Measurements from ENCODE around the gene CDC42SE2. TPM values are rescaled to one million over a fixed set of nuclear protein-coding genes. Genes with fewer than 3 reads are reported as not detected.
"Not testable (repeated sequence)": the region's sequence is repeated elsewhere in the genome, so short reads cannot be mapped to it uniquely, and the experiment has no call there.

Gene CDC42SE2
- polyA plus RNA-seq, 4 donors: 36.0 to 60.3 (median 55.0) TPM

DNA sequence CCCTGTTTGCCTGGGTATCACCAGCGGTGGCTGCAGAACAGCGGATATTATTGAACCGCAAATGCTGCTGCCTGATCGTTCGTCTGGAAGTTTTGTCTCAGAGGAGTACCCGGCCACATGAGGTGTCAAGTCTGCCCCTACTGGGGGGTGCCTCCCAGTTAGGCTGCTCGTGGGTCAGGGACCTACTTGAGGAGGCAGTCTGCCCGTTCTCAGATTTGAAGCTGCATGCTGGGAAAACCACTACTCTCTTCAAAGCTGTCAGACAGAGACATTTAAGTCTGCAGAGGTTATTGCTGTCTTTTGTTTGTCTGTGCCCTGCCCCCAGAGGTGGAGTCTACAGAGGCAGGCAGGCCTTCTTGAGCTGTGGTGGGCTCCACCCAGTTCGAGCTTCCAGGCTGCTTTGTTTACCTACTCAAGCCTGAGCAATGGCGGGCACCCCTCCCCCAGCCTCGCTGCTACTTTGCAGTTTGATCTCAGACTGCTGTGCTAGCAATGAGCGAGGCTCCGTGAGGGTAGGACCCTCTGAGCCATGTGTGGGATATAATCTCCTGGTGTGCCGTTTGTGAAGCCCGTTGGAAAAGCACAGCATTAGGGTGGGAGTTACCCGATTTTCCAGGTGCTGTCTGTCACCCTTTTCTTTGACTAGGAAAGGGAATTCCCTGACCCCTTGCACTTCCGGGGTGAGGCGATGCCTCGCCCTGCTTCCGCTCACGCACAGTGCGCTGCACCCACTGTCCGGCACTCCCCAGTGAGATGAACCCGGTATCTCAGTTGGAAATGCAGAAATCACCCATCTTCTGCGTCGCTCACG lies 73.6 kb downstream of the CDC42SE2 start:
- DNase-seq; H3K36me3 ChIP-seq (ENCODE audit: control insufficient read depth in 3 of 3, insufficient read depth in 2 of 3, low read depth in 1 of 3, low read length in 3 of 3); H3K27ac ChIP-seq (ENCODE audit: low read depth in 1 of 3, low read length in 2 of 3); H3K4me3 ChIP-seq (ENCODE audit: low read depth in 1 of 3, low read length in 3 of 3); H3K4me1 ChIP-seq (ENCODE audit: control insufficient read depth in 3 of 3, insufficient read depth in 2 of 3, low read depth in 1 of 3, low read length in 2 of 3); H3K27me3 ChIP-seq (ENCODE audit: control insufficient read depth in 3 of 3, insufficient read depth in 3 of 3, low read length in 3 of 3); FAIRE-seq: not testable (repeated sequence)
- H3K9me3 ChIP-seq (ENCODE audit: control insufficient read depth in 2 of 2, insufficient read depth in 1 of 2, low read depth in 1 of 2, low read length in 1 of 2): peaks cover 0 to 34% of the 10 kb centered on the region in 2 donors
- WGBS, 3 donors: 90 to 97% (median 94%) methylated on average over 26 to 27 of the region's 27 CpGs

DNA sequence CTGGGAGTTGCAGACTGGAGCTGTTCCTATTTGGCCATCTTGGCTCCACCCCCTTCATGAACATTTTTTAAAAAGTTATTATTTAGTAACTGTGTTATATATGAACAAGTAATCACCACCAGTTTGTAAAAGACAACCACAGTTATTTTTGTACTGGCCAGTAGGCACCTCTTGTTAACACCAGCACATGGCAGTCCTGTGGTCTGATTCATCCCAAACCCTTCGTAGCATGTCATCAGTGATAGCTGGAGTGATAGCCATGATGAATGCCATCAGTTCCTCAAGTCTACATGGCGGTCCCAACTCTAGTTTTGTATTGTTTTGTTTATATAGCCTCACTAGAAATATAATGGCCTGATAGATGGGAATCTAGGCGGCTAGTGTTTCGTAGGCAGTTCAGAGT lies 74.2 kb downstream of the CDC42SE2 start:
- Histone ChIP-seq H3K27ac (ENCODE audit: low read depth in 1 of 3, low read length in 2 of 3) (no peak overlapping the region), H3K36me3 (ENCODE audit: control insufficient read depth in 3 of 3, insufficient read depth in 2 of 3, low read depth in 1 of 3, low read length in 3 of 3) (peaks cover 0 to 8% (median 0%) of the 10 kb centered on the region in 3 donors), H3K27me3 (ENCODE audit: control insufficient read depth in 3 of 3, insufficient read depth in 3 of 3, low read length in 3 of 3) (no peaks in the 10 kb centered on the region), H3K9me3 (ENCODE audit: control insufficient read depth in 2 of 2, insufficient read depth in 1 of 2, low read depth in 1 of 2, low read length in 1 of 2) (peaks cover 0 to 37% of the 10 kb centered on the region in 2 donors), H3K4me3 (ENCODE audit: low read depth in 1 of 3, low read length in 3 of 3) (no peak overlapping the region), H3K4me1 (ENCODE audit: control insufficient read depth in 3 of 3, insufficient read depth in 2 of 3, low read depth in 1 of 3, low read length in 2 of 3) (no peaks in the 10 kb centered on the region)
- no peak for DNase-seq
- WGBS, 3 donors: 97 to 99% (median 99%) methylated on average over 4 of the region's 4 CpGs
- no peak for FAIRE-seq

GRCh38 chr5:131344288-131344687 lies 80.4 kb downstream of the CDC42SE2 start:
- not testable (repeated sequence) for H3K27ac ChIP-seq (ENCODE audit: low read depth in 1 of 3, low read length in 2 of 3); H3K4me1 ChIP-seq (ENCODE audit: control insufficient read depth in 3 of 3, insufficient read depth in 2 of 3, low read depth in 1 of 3, low read length in 2 of 3); H3K4me3 ChIP-seq (ENCODE audit: low read depth in 1 of 3, low read length in 3 of 3); H3K36me3 ChIP-seq (ENCODE audit: control insufficient read depth in 3 of 3, insufficient read depth in 2 of 3, low read depth in 1 of 3, low read length in 3 of 3); FAIRE-seq; H3K27me3 ChIP-seq (ENCODE audit: control insufficient read depth in 3 of 3, insufficient read depth in 3 of 3, low read length in 3 of 3); DNase-seq
- H3K9me3 ChIP-seq (ENCODE audit: control insufficient read depth in 2 of 2, insufficient read depth in 1 of 2, low read depth in 1 of 2, low read length in 1 of 2): peaks cover 0 to 31% of the 10 kb centered on the region in 2 donors
- 89 to 95% (median 93%) methylated on average over 9 of the region's 9 CpGs for WGBS, 3 donors

- 97 to 100% (median 100%) methylated on average over 3 of the region's 3 CpGs for WGBS, 3 donors
- not testable (repeated sequence) for H3K27me3 ChIP-seq (ENCODE audit: control insufficient read depth in 3 of 3, insufficient read depth in 3 of 3, low read length in 3 of 3); H3K4me3 ChIP-seq (ENCODE audit: low read depth in 1 of 3, low read length in 3 of 3); DNase-seq; H3K4me1 ChIP-seq (ENCODE audit: control insufficient read depth in 3 of 3, insufficient read depth in 2 of 3, low read depth in 1 of 3, low read length in 2 of 3); FAIRE-seq; H3K27ac ChIP-seq (ENCODE audit: low read depth in 1 of 3, low read length in 2 of 3)
- Histone ChIP-seq H3K9me3 (ENCODE audit: control insufficient read depth in 2 of 2, insufficient read depth in 1 of 2, low read depth in 1 of 2, low read length in 1 of 2) (peaks cover 0 to 27% of the 10 kb centered on the region in 2 donors), H3K36me3 (ENCODE audit: control insufficient read depth in 3 of 3, insufficient read depth in 2 of 3, low read depth in 1 of 3, low read length in 3 of 3) (peaks cover 0 to 14% (median 4%) of the 10 kb centered on the region in 3 donors)
These were observed 82.4 kb downstream of the CDC42SE2 start for GRCh38 chr5:131346204-131346603.

GRCh38 chr5:131353991-131354390 lies 90.1 kb downstream of the CDC42SE2 start:
- H3K4me3 ChIP-seq (ENCODE audit: low read depth in 1 of 3, low read length in 3 of 3): no peak overlapping the region
- H3K36me3 ChIP-seq (ENCODE audit: control insufficient read depth in 3 of 3, insufficient read depth in 2 of 3, low read depth in 1 of 3, low read length in 3 of 3): peaks cover 0 to 4% (median 0%) of the 10 kb centered on the region in 3 donors
- H3K9me3 ChIP-seq (ENCODE audit: control insufficient read depth in 2 of 2, insufficient read depth in 1 of 2, low read depth in 1 of 2, low read length in 1 of 2): no peaks in the 10 kb centered on the region
- FAIRE-seq: no peak
- no peaks in the 10 kb centered on the region for H3K4me1 ChIP-seq (ENCODE audit: control insufficient read depth in 3 of 3, insufficient read depth in 2 of 3, low read depth in 1 of 3, low read length in 2 of 3)
- H3K27me3 ChIP-seq (ENCODE audit: control insufficient read depth in 3 of 3, insufficient read depth in 3 of 3, low read length in 3 of 3): no peaks in the 10 kb centered on the region
- no peak for DNase-seq
- no peak overlapping the region for H3K27ac ChIP-seq (ENCODE audit: low read depth in 1 of 3, low read length in 2 of 3)
- 92 to 93% (median 93%) methylated on average over 3 of the region's 3 CpGs for WGBS, 3 donors

- no peak overlapping the region for H3K27ac ChIP-seq (ENCODE audit: low read depth in 1 of 3, low read length in 2 of 3)
- no peaks in the 10 kb centered on the region for H3K27me3 ChIP-seq (ENCODE audit: control insufficient read depth in 3 of 3, insufficient read depth in 3 of 3, low read length in 3 of 3)
- H3K4me3 ChIP-seq (ENCODE audit: low read depth in 1 of 3, low read length in 3 of 3): no peak overlapping the region
- no peaks in the 10 kb centered on the region for H3K9me3 ChIP-seq (ENCODE audit: control insufficient read depth in 2 of 2, insufficient read depth in 1 of 2, low read depth in 1 of 2, low read length in 1 of 2)
- DNase-seq: no peak
- peaks cover under 1 to 7% (median 5%) of the 10 kb centered on the region in 3 donors for H3K36me3 ChIP-seq (ENCODE audit: control insufficient read depth in 3 of 3, insufficient read depth in 2 of 3, low read depth in 1 of 3, low read length in 3 of 3)
- H3K4me1 ChIP-seq (ENCODE audit: control insufficient read depth in 3 of 3, insufficient read depth in 2 of 3, low read depth in 1 of 3, low read length in 2 of 3): no peaks in the 10 kb centered on the region
- FAIRE-seq: no peak
- 34 to 47% (median 44%) methylated on average over 1 of the region's 1 CpG for WGBS, 3 donors
These were observed 92.2 kb downstream of the CDC42SE2 start for GRCh38 chr5:131355971-131356528.

- no peak overlapping the region for H3K27ac ChIP-seq (ENCODE audit: low read depth in 1 of 3, low read length in 2 of 3)
- no peaks in the 10 kb centered on the region for H3K4me1 ChIP-seq (ENCODE audit: control insufficient read depth in 3 of 3, insufficient read depth in 2 of 3, low read depth in 1 of 3, low read length in 2 of 3)
- WGBS, 3 donors: 89 to 97% (median 93%) methylated on average over 1 of the region's 1 CpG
- no peak overlapping the region for H3K4me3 ChIP-seq (ENCODE audit: low read depth in 1 of 3, low read length in 3 of 3)
- H3K36me3 ChIP-seq (ENCODE audit: control insufficient read depth in 3 of 3, insufficient read depth in 2 of 3, low read depth in 1 of 3, low read length in 3 of 3): peaks cover 4 to 7% (median 5%) of the 10 kb centered on the region in 3 donors
- H3K9me3 ChIP-seq (ENCODE audit: control insufficient read depth in 2 of 2, insufficient read depth in 1 of 2, low read depth in 1 of 2, low read length in 1 of 2): no peaks in the 10 kb centered on the region
- H3K27me3 ChIP-seq (ENCODE audit: control insufficient read depth in 3 of 3, insufficient read depth in 3 of 3, low read length in 3 of 3): no peaks in the 10 kb centered on the region
- DNase-seq: no peak
- FAIRE-seq: no peak
These were observed 92.8 kb downstream of the CDC42SE2 start for GRCh38 chr5:131356619-131357018.

GRCh38 chr5:131357739-131358561 lies 94.1 kb downstream of the CDC42SE2 start:
- Histone ChIP-seq H3K4me1 (ENCODE audit: control insufficient read depth in 3 of 3, insufficient read depth in 2 of 3, low read depth in 1 of 3, low read length in 2 of 3) (no peaks in the 10 kb centered on the region), H3K27ac (ENCODE audit: low read depth in 1 of 3, low read length in 2 of 3) (no peak overlapping the region), H3K27me3 (ENCODE audit: control insufficient read depth in 3 of 3, insufficient read depth in 3 of 3, low read length in 3 of 3) (no peaks in the 10 kb centered on the region), H3K9me3 (ENCODE audit: control insufficient read depth in 2 of 2, insufficient read depth in 1 of 2, low read depth in 1 of 2, low read length in 1 of 2) (no peaks in the 10 kb centered on the region), H3K36me3 (ENCODE audit: control insufficient read depth in 3 of 3, insufficient read depth in 2 of 3, low read depth in 1 of 3, low read length in 3 of 3) (peaks cover 5 to 8% (median 7%) of the 10 kb centered on the region in 3 donors), H3K4me3 (ENCODE audit: low read depth in 1 of 3, low read length in 3 of 3) (no peak overlapping the region)
- FAIRE-seq (no peak), DNase-seq (no peak)
- 55 to 67% (median 65%) methylated on average over 5 of the region's 5 CpGs for WGBS, 3 donors

All from small intestine (tissue), 7 donors.